HuH-7 (cell line): ENCODE data around the gene ZG16.

Experiments
- DNase-seq: peaks from one replicate; pipeline ENCODE4 v3.0.0; 2011; ENCODE audit warnings: low spot score

Gene ZG16

DNA sequence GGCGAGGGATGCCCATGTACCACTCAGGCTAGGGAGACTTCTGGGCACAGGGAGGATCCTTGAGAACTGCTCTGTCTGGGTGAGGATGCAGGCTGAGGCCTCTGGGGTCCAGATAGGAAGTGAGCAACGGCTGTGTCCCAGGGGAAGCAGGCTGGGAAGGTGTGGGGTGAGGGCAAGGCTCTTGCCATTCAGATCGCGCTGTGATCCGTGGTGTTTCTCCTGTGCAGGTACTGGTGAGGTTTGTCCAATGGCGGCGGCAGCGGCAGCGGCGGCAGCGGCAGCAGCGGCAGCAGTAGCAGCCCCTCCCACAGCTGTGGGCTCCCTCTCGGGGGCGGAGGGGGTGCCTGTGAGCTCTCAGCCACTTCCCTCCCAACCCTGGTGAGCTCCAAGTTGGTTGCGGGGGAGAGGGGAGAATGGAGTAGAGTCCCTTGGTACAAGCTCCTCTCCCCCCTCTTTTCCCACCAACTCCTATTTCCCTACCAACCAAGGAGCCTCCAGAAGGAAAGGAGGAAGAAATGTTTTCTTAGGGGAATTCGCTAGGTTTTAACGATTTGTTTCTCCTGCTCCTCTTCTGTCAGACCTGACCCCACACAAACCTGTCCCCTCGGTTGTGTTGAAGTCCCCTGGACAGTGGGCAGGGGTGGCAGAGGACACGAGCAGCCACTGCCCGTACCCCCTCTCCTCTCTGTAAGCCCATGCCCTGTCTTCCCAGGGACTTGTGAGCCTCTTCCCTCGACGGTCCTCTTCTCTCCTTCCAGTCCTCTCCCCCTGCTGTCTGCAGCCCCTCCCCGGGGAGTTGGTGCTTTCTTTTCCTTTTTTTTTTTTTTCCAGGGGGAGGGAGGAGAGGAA, 32.0 kb downstream of the ZG16 start:
- no peak for DNase-seq

DNA sequence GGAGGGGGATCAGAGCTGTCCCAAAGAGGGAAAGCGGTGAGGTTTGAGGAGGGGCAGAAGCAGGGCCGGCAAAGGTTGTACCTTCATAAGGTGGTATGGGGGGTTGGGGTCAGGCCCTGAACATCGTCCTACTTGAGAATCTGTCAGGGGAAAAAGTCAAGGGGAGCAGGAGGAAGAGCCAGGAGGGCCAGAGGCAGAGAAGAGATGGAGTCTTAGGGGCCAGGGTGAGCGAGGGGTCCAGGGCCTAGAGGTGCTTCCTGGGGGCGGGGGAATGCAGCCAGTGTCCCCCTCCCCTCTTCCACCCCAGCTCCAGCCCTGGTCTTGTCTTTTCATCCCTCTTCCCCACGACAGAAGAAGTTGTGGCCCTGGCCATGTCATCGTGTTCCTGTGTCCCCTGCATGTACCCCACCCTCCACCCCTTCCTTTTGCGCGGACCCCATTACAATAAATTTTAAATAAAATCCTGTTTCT, 32.7 kb downstream of the ZG16 start:
- DNase-seq, result no peak

DNA sequence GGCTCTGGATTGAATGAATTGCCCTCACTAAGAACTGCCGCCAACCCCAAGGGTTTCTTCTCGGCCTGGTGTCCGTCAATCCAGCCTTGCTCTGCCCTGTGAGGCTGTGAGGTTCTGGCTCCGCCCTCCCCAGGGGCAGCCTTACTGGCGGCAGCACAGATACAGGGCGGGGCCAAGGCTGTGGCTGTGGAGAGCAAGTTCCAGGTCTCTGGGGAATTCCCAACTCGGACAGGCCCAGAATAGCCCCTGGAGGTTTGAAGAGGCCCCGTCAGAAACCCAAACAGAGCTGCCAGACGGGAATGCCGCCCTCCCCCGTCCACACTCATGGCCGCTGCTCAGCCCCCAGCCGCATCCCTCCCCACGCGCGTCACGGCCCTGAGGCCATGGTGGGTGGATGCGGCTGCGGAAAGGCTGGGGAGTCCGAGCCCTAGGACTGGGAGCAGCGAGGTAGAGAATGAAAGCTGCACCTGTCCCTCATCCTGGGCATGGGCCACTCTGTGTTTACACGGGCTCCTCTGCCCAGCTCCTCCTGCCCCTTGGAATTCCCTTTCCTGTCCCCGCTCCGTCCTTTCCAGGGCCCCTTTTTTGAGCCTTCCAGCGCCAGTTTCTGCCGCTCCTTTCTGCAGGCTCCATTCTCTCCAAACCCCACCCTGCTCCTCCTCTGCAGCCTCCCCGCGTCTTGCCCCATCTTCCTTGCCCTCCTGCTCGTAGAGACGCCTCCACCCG, 33.3 kb downstream of the ZG16 start:
- DNase-seq, result peak; percentile 96

DNA sequence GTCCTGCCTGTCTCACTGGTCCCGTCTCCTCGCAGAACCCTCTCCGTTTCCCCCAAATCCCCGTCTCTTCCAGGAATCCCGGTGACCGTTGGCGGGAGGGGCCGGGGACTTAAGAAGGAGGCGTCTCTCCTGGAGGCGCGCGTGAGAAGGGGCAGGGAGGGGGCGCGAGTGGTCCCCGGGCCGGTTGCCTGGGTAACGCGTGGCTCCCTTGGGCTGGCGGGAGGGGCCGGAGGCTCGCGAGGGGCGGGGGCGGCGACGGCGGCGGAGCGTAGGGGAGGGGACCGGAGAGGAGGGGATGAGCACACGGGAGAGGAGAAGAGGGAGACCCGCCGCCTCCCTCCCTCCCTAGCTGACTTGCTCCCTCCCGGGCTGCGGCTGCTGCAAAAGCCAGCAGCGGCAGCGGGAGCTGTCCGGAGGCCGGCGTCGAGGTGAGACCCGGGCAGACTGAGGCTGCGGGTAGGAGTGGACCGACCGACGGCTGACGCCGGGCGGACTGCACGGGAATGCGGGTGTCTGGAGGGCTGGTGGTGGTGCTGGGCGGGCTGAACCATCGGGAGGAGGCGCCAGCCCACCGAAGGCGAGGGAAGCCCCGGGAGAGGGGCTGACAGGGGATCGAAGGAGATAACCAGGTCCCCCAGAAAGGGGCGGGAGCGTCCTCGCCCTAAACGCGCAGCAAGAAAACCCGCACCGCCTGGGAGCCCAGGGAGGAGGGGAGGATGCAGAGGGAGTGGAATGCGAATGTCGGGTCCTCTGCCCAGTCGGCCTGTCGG, 34.0 kb downstream of the ZG16 start, which contains the start of gene PRRT2:
Gene PRRT2 (plus strand): TSS at position 298 of the 770 bp plus-strand sequence. CDS start 862 bp downstream, outside the sequence.
- DNase-seq, result peak; percentile 71

DNA sequence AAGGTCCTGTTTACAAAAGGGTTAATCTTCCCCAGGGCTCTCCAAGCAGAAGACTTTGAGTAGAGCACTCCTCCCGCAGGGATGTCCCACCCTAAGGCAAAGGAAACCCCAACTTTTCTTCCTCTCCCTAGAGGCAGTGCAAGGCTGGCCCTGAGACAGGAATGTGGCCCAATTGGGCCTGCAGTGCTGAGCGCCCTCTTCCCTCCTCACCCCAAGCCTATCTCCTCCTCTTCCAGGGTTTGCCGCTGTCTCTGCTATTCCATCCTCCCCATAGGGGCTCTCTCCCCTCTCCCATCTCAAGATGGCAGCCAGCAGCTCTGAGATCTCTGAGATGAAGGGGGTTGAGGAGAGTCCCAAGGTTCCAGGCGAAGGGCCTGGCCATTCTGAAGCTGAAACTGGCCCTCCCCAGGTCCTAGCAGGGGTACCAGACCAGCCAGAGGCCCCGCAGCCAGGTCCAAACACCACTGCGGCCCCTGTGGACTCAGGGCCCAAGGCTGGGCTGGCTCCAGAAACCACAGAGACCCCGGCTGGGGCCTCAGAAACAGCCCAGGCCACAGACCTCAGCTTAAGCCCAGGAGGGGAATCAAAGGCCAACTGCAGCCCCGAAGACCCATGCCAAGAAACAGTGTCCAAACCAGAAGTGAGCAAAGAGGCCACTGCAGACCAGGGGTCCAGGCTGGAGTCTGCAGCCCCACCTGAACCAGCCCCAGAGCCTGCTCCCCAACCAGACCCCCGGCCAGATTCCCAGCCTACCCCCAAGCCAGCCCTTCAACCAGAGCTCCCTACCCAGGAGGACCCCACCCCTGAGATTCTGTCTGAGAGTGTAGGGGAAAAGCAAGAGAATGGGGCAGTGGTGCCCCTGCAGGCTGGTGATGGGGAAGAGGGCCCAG, 34.9 kb downstream of the ZG16 start:
- no peak for DNase-seq

DNA sequence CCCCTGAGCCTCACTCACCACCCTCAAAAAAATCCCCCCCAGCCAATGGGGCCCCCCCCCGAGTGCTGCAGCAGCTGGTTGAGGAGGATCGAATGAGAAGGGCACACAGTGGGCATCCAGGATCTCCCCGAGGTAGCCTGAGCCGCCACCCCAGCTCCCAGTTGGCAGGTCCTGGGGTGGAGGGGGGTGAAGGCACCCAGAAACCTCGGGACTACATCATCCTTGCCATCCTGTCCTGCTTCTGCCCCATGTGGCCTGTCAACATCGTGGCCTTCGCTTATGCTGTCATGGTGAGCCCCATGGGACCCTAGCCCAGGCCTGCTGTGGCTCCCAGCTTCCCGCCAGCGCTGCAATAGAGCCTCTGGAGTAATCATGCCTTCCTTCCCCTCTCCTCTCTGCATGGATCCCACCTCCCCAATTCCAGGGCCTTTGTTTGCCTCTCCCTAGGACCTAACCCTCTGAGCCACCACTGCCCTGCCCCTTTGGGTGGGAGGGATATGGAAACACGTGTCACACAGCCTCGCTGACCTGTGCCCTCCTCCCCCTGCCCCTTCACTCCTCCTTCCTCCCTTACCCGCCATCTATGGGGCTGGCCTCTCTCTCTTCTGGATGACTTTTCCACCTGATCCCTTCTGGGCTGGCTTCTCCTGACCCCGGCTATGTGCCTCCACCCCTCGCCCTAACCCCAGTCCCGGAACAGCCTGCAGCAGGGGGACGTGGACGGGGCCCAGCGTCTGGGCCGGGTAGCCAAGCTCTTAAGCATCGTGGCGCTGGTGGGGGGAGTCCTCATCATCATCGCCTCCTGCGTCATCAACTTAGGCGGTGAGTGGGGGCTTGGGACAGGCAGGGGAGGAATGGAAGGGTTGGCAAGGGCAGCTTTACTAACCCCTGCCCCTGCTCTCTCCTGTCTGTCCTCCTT, 35.8 kb downstream of the ZG16 start:
- no peak for DNase-seq

DNA sequence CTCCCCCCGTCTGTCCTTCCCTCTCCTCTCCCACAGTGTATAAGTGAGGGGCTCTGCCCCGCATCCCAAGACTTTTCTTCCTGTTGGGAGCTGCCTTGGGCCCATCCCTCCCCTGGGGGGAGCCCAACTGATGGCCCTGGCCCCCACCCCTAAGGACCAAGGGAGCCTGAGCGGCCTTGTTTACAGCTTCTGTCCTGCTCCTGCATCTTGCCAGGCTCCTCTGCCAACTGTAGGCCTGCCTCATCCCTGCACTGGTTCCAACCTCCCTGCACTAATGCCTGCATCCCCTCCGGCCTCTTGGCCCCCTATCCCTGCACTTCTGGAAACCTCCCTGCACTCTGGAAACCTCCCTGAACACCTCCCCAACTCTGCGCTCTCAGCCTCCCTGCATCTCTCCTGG, 36.5 kb downstream of the ZG16 start:
- no peak for DNase-seq

DNA sequence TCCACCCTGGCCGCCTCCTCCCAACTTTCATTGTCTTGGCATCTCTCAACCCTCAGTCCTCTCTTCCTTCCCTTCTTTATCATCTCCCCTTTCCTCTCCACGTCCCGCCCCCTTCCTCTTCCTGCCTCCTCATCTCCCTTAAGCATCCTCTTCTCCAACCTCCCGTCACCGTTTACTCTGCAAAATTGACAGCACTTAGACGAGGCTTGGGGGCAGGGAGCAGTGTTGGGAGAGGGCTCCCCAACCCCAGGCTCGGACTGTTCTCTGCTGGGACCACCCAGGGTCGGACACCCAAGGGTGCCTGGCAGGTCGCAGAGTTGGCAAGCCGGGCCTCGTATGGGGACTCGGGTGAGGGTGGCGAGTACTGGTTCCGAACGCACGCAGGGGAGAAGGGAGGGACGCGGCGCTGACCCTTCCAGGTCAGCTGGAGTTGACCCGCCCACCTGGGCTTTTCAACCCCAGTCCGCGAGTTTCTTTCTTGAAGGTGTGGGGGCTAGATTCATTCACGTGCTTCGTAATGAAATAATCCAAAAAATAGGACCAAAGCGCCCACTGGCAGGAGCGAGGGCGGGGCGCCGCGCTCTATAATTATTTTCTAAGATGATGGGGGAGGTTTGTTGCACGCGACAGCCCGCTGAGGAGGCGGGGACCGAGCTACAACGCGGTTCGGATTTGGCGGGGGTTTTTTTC, 37.1 kb downstream of the ZG16 start:
- DNase-seq, result no peak

DNA sequence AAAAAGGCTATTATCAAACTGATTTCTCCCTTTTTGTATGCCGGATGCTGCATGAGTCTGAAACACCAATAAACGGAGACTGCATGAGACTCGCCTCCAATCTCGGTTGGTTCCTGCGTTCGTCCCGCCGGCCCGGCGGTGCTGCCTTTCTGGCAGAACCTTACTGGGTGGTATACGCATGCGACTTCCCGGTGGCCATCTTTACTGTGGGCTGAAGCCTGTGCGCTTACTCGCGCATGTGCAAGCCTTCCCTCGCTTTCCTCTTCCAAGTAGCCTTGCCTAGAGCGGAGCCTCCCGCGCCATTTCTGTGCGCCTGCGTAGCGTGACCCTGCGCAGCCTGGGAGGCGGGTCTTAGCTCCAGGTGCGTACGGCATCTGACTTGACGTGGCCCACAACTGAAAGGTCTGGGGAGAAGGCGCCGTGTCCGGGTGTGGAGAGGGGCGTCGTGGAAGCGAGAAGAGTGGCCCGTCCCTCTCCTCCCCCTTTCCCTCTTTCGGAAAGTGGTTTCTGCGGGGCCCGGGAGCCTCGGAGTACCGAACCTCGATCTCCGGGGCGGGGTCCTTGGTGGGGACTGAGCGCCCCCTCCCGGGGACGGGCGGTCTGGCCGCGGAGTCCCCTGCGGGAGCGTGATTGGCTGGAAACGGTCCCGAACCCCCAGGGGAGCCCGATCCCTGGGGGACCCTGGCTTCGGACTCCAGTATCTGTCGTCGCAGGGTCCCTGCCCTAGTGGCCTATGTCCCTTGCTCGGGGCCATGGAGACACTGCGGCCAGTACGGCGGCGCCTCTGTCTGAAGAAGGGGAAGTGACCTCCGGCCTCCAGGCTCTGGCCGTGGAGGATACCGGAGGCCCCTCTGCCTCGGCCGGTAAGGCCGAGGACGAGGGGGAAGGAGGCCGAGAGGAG, 38.0 kb downstream of the ZG16 start, which contains the start of gene PAGR1:
Gene PAGR1 (plus strand): TSS at position 360 of the 901 bp plus-strand sequence. CDS start 374 bp downstream, at position 734.
- DNase-seq, result peak; percentile 96

DNA sequence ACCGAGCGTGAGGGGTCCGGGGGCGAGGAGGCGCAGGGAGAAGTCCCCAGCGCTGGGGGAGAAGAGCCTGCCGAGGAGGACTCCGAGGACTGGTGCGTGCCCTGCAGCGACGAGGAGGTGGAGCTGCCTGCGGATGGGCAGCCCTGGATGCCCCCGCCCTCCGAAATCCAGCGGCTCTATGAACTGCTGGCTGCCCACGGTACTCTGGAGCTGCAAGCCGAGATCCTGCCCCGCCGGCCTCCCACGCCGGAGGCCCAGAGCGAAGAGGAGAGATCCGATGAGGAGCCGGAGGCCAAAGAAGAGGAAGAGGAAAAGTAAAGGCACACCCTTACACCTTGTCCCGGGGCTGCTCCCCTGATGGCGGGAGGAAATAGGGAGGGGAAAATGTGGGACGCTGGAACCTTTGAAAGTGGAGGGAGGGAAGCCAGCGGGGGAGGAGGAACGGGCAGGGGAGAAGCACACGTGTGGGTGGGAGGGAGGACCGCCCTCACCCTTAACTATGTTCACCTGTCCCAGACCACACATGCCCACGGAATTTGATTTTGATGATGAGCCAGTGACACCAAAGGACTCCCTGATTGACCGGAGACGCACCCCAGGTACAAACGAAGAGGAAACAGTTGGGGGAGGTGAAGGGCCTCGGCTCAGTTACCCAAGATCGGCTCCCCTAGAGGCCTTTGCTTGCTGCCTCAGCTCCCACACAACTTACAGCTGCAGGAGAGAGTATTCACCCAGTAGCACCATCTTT, 38.8 kb downstream of the ZG16 start:
- DNase-seq, result peak; percentile 59

DNA sequence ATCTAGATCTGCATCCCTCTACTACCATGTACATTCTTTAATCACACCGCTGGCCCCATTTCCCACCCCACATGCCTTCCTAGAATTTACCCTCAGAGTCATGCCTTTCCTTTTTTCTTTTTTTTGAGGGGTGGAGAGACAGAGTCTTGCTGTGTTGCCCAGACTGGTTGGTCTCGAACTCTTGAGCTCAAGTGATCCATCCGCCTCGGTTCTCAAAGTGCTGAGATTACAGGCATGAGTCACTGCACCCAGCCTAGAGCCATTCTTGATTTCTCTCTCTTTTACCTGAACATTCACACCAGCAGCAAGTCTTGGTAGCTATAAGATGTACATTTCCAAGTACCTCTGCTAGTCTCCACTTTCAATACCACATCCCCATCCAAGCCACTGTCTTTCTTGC, 40.0 kb downstream of the ZG16 start:
- DNase-seq, result no peak

DNA sequence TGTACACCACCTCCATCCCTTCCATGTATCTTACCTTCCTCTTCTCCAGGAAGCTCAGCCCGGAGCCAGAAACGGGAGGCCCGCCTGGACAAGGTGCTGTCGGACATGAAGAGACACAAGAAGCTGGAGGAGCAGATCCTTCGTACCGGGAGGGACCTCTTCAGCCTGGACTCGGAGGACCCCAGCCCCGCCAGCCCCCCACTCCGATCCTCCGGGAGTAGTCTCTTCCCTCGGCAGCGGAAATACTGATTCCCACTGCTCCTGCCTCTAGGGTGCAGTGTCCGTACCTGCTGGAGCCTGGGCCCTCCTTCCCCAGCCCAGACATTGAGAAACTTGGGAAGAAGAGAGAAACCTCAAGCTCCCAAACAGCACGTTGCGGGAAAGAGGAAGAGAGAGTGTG, 41.5 kb downstream of the ZG16 start:
- no peak for DNase-seq

DNA sequence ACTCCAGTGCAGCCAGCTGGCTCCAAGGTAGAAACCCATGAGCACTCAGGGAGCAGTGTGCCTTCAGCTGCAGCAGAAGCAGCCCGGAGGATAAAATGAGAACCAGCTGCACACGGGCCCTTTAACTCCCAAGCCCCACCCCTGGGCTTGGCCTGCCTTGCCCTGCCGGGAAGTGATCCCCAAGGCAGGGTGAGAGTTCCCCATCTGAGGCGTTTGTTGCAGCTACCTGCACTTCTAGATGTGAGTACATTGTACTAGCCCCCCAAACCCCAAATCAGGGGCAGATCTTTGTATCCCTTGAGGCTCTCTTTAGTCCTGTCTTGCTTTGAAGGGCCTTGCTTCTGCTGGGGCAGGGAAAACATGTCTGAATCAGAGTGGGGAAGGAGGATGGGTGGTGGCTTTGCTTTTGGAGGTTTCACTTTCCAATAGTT, 42.2 kb downstream of the ZG16 start, which contains the start of gene MVP:
Gene MVP (plus strand): TSS at position 192 of the 431 bp plus-strand sequence. CDS start 10,088 bp downstream, outside the sequence.
- DNase-seq, result no peak

DNA sequence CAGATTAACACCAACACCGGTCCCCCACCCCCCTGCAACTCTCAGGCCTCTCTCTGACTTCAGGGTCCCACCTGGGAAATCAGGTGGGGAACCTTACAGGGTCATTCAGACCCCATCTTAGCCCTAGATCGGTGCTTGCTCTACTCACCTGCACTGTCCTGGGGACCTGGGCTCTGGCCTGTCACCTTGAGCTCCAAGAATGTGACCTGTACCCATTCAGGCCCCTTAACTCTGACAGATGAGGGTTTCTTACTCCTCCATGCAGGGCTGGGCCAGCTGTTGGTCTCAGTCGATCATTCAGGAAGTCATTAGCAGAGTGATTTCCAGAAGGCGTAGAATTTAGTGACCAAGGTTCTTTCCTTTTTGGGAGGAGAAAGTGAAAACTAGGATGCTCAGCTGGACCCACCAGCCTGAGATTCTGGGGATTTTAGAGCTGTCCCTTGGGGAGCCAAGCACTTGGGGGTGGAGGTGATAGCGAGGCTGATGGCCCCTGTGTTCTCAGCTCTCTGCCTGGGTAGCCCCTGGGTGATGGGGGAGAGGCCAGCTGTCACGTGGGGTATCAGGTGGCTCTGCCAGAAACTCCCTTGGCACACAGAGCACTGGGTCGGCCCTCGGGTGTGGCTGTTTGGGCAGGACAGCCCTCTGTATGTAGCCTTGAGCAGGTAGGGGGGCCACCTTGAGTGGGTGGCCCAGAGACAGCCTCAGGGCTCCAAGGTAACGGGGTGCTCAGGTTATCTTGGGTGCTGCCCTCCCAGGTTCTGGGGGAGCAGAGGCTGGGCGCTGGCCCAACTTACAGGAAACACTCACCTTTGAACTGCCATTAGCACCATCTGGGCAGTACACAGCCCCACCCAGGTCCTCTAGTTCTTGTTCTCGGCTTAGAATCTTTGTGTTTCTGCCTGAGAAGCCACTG, 42.9 kb downstream of the ZG16 start:
- DNase-seq, result no peak

DNA sequence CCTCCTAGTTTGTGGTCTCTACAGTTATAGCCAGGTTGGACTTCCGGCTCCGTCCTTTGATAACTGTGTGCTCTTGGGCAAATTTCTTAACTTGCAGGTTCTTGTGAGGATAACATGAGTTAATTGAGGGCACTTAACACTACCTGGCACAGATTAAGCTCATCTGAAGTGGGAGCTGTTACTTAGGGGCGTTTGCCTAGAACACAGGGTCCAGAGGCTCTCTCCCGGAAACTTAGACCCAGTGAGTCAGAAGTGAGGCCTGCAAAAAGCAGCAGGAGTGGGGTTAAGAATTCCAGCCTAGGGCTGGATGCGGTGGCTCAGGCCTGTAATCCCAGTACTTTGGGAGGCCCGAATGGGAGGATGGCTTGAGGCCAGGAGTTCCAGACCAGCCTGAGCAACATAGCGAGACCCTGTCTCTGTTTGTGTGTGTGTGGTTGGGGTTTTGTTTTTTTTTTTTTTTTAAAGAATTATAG, 43.6 kb downstream of the ZG16 start:
- DNase-seq, result no peak

DNA sequence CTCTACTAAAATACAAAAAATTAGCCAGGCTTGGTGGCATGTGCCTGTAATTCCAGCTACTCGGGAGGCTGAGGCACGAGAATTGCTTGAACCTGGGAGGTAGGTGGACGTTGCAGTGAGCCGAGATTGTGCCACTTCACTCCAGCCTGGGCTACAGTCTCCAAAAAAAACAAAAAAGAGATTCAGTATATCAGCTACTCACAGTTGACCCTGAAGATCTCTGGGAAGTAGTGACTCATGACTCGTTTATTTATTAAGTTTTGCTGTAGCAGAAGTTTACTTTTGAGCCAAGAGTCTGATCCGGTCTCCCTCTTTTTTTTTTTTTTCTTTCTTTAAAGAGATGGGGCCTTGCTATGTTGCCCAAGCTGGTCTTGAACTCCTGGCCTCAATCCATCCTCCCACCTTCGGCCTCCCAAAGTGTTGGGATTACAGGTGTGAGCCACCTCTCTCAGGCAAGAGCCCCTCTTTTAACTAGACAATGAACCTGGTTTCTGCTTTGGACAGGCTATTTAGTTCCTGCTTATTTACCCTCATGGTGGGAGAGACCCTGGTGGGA, 46.6 kb downstream of the ZG16 start:
- no peak for DNase-seq
